Measurements from ENCODE around the gene FADS3.

The FADS3 gene

DNA sequence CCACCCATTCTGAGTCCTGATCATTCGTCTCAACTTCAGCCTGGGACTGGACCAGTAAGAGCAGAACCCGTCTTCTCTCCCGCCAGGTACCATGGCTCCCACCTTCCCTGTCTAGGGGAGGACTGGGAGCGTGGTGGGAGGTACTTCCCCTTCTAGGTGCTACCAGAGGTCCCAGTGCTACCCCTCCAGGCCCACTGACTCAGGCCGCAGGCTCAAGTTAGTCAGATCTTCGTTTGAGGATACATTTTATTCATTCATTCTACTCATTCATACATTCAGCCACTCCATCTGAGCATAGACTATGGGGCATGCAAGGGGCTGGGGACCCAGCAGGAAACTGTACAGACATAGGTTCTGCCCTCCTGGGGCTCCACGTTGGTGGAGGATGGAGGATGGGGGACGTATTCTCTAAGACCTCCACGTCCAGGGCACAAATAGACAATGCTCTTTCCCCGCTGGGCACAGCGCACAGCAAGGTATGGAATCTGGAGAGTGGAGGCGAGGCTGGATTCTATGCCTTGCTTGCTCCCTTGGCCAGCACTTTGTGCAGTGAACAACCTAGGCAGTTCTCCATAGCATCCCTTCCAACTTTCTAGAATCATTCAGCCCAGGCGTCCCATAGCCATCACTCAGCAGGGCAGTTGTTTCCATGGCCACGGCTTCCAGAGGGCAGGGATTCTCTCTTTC is 27.0 kb upstream of the FADS3 start:
- Mint-ChIP-seq H3K9me3 (no peaks in the 10 kb centered on the region), H3K27ac (peak overlapping the region; percentile 89), H3K27me3 (peaks cover 38% of the 10 kb centered on the region), H3K4me1 (peaks cover 10% of the 10 kb centered on the region), H3K36me3 (no peaks in the 10 kb centered on the region), H3K4me3 (peak overlapping the region; percentile 82)

DNA sequence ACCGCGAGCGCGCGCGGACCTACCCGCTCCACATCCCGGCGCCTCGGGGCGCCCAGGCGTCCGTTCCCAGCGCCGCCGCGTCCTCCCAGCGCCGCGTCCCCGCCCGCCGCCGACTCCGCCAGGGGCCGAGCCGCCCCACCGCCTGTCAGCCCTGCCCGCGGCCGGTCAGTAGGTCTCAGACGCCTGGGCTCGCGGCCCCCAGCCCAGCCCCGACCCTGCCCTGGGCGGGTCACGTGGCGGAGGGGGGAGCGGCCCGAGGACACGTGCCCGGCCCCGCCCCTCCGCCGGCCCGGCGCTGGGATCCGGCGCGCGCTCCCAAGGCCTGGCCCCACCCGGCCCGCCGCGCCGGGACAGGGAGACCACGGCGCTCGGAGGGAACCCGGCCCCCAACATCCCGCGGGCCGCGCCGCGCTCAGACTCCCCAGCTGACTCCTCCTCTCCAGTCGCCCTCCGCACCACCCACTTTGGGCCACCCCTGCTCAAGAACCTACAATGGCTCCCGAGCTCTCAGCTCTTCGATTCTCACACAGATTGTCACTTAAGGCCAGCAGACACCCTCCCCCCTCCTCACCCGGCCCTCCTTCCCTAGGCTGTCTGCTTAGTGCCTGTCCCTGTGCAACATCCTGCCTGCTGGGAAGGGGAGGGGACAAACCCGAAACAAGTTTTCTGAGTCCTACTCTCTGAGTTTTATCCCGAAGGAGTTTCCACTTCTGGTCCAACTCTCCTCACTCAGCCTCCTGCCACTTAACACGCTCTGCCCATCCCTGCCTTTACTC is 26.2 kb upstream of the FADS3 start, which contains the start of gene RAB3IL1:
RAB3IL1 (minus strand) TSS at position 233 of the 776 bp plus-strand sequence; CDS start at position 34, 199 bp downstream.
- Mint-ChIP-seq H3K9me3 (no peaks in the 10 kb centered on the region), H3K27ac (peak within 1 kb of the TSS; percentile 89), H3K4me3 (peak within 1 kb of the TSS; percentile 82), H3K27me3 (peaks cover 38% of the 10 kb centered on the region), H3K36me3 (no peaks in the 10 kb centered on the region), H3K4me1 (peaks cover 10% of the 10 kb centered on the region)

DNA sequence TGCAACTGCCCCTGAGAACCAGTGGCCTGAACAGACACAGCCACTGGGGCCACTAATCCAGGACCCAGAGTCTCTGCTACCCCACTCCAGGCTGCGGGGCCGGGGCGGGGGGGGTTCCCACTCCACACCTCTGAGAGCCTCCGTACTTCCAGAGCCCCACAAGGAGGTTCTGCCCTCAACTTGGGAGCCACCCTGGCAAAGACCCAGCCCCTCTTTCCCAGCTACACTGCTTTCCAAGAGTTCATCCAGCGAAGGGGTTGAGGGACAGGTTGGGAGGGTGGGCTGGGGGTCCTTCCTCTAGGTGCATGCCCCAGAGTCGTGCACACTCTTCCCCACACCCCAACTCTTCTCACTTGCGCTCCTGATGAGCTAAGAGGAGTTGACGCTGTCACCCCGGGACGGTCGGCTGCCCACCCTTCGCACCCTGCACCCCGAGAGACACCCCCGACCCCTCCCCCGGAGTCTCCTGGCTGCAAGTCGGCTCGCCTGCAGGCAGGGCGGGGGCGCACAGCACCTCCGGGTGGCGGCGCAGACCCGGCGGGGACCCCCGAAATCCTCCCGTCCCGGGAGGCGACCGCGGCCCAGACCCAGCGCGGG is 25.5 kb upstream of the FADS3 start:
- no peak overlapping the region for H3K4me3 Mint-ChIP-seq
- H3K4me1 Mint-ChIP-seq: peaks cover 10% of the 10 kb centered on the region
- H3K27me3 Mint-ChIP-seq: peaks cover 38% of the 10 kb centered on the region
- no peaks in the 10 kb centered on the region for H3K36me3 Mint-ChIP-seq
- H3K27ac Mint-ChIP-seq: no peak overlapping the region
- no peaks in the 10 kb centered on the region for H3K9me3 Mint-ChIP-seq

DNA sequence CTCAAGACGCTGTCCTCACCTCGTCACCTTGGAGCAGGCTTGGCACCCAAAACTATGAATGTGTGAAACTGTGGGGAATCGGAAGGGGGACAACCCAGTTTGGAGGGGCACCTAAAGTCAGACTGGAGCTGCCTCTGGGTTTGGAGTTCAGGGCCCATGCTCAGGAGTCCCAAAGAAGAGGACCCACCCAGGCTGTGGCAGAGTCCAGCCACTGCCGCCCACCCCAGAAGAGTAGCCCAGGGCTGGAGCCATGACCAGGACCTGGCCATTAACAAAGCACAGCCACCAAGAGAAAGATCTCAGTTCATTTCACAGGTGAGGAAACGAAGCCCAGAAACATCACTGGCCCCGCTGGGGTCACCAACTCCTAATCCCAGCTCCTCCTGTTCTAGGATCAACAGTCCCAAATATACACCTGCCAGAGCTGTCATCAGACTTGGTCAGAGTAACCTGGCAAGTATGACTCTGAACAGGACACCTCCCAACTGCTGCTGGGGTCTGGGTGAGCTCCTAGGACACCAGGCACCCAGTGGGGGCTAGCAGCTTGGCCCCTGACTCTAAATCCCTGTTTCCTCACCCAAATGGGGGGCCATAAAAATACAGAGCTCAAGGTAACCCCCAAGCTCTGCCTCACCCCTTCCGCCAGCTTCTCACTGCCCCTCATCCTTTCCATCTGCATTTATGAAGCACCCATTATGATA is 23.3 kb upstream of the FADS3 start:
- peaks cover 33% of the 10 kb centered on the region for H3K27me3 Mint-ChIP-seq
- no peak overlapping the region for H3K4me3 Mint-ChIP-seq
- H3K9me3 Mint-ChIP-seq: no peaks in the 10 kb centered on the region
- H3K36me3 Mint-ChIP-seq: no peaks in the 10 kb centered on the region
- peaks cover 10% of the 10 kb centered on the region for H3K4me1 Mint-ChIP-seq
- no peak overlapping the region for H3K27ac Mint-ChIP-seq

DNA sequence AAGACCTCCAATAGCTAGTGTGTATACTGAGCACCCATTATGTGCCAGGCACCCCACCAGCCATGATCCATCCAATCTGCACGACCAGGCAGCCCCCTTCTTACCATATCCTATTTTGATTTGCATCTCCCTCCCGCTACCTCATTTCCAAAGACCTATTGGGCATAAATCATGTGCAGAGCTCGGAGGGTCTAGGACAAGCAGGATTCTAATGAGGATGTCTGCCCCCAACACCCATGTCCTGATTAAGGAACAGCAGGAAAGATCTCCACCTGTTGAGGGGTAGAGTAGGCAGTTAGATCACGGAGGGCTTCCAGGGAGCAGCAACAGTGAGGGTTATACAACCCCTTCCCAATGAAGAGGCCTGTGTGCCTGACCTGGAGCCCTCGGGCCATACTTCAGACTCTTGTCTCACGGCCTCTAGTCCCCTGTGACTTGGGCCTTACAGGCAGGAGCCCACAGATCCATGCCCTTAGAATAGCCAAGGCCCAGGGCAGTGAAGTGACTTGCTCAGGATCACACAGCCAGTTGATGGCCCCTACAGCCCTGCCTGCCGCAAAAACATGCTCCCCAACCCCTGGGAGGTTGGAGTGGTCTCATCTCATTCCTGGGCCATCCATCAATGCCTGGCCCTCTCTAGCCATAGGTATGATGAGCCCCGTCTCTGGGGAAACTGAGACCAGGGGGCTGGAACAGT is 22.5 kb upstream of the FADS3 start:
- no peak overlapping the region for H3K4me3 Mint-ChIP-seq
- no peaks in the 10 kb centered on the region for H3K9me3 Mint-ChIP-seq
- H3K4me1 Mint-ChIP-seq: peaks cover 10% of the 10 kb centered on the region
- no peaks in the 10 kb centered on the region for H3K36me3 Mint-ChIP-seq
- H3K27ac Mint-ChIP-seq: no peak overlapping the region
- H3K27me3 Mint-ChIP-seq: peaks cover 30% of the 10 kb centered on the region

DNA sequence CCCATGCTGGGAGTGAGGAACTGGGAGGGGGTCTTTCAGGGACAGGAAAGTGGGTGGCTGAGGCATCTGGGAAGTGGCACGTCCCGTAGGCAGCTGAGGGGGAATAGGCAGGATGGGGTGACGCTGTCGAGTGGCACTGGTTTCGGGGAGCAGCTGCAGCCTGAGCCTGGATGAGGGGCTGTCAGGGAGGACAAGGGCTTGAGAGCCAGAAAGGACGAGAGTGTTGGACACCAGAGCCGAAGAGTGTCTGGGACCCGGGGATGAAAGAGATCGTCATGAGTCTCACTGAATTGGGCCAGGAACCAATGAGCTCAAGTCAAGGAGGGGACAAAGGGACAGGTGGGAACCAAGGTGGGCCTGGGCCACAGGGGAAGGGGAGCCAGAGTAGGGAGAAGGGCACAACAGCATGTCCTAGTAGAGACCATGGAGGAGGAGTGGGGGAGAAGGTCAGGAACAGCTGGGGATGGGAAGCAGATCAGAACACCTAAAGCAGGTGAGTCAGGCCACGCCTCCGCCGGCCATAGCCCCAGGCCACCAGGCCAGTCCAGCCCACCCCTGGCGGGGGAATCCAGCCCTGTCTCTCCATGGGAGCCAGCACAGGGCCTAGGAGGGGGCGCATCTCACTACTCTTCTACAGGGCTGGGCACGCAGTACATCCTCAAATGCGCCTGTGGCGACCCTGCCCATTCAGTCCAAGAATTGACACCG is 21.8 kb upstream of the FADS3 start:
- Mint-ChIP-seq H3K4me3 (no peak overlapping the region), H3K27me3 (peaks cover 23% of the 10 kb centered on the region), H3K27ac (peak overlapping the region; percentile 9)

DNA sequence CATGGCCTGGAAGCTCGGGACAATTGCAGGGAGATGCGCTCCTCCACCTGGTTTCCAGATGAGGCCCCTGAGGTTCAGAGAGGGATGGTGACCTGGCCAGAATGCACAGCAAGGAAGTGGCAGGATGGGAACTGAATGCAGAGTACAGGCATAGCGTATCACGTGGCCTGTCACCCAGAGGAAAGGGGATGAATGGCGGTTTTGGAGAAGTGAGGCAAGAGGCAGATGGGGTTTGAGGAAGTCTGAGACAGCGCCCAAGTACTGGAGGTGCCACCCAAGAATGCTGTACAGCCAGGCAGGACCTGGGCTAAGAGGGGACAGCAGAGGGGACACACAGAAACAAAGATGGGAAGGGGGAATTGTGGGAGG is 21.2 kb upstream of the FADS3 start:
- H3K36me3 Mint-ChIP-seq: no peaks in the 10 kb centered on the region
- no peaks in the 10 kb centered on the region for H3K4me1 Mint-ChIP-seq
- no peaks in the 10 kb centered on the region for H3K9me3 Mint-ChIP-seq
- H3K27ac Mint-ChIP-seq: no peak overlapping the region
- H3K27me3 Mint-ChIP-seq: peaks cover 17% of the 10 kb centered on the region
- no peak overlapping the region for H3K4me3 Mint-ChIP-seq

More for the DNA sequence above, 21.8 kb upstream of the FADS3 start:
- peaks cover 6% of the 10 kb centered on the region for H3K4me1 Mint-ChIP-seq
- H3K36me3 Mint-ChIP-seq: no peaks in the 10 kb centered on the region
- H3K9me3 Mint-ChIP-seq: no peaks in the 10 kb centered on the region

DNA sequence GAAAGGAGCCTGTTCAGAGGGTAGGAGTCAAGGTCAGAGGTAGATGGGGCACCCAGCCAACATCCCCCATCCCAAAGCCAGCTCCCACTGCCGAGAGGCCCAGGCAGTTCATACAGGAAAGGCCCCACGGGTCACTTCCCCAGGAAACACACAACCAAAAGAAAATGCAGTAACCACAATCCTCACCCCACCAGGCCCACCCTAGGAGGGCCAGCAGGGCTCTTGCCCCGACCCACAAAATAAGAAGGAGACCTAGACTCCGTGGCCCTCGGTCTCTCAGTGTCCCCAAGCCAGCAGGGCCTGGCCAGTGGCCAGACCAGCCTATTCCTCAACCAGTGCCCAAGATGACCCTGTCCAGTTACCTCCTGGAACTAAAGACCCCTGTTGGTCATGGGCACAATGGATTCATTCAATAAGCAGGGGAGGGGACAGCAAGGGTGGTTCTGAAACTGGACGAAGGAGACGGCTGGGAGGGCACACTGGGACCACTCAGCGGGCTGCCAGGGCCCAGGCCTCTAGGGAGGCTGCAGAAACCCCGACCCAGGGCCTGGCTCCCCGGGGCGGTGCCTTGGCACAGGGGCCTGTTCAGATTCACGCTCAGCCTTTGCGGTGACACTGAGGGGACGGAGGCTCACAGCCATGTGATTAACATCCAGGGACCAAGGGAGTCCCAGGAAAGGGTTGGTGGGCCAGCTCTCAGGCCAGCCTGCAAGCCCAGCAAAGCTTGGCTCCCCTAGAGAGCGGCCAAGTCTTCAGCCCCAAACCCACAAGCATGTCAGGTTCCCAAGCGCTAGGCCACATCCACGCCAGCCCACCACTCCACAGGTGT is 20.6 kb upstream of the FADS3 start:
- Mint-ChIP-seq H3K9me3 (no peaks in the 10 kb centered on the region), H3K27ac (no peak overlapping the region), H3K36me3 (no peaks in the 10 kb centered on the region), H3K4me3 (no peak overlapping the region), H3K27me3 (peaks cover 17% of the 10 kb centered on the region), H3K4me1 (no peaks in the 10 kb centered on the region)

DNA sequence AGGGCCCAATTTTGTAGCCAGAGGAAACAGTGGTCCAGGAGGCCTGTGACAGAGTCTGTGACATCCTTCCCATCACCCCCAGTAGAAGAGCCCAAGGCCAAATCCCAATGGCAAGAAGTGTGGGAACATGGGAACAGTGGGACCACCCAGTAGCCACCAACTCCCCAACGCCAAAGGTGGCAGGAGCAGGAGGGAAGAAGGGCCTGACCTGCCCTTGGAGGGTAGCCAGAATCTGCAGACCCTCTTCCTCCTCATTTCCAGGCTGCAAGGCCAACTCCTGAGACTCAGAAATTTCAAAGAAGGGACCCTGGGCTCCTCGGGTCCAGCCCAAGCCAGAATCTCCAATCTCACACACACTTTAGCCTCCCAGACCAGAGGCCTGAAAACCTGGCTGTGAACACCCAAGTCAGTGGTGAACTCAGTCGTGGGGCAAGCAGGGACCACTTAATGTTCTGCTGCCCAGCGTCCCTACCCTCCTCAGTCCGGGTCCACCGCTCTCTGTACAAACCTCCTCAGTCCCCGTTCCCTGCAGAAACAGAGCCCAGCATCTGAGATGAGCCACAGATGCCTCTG is 19.9 kb upstream of the FADS3 start:
- H3K4me3 Mint-ChIP-seq: no peak overlapping the region
- H3K9me3 Mint-ChIP-seq: no peaks in the 10 kb centered on the region
- H3K27ac Mint-ChIP-seq: no peak overlapping the region
- H3K4me1 Mint-ChIP-seq: no peaks in the 10 kb centered on the region
- H3K27me3 Mint-ChIP-seq: peaks cover 15% of the 10 kb centered on the region
- no peaks in the 10 kb centered on the region for H3K36me3 Mint-ChIP-seq

DNA sequence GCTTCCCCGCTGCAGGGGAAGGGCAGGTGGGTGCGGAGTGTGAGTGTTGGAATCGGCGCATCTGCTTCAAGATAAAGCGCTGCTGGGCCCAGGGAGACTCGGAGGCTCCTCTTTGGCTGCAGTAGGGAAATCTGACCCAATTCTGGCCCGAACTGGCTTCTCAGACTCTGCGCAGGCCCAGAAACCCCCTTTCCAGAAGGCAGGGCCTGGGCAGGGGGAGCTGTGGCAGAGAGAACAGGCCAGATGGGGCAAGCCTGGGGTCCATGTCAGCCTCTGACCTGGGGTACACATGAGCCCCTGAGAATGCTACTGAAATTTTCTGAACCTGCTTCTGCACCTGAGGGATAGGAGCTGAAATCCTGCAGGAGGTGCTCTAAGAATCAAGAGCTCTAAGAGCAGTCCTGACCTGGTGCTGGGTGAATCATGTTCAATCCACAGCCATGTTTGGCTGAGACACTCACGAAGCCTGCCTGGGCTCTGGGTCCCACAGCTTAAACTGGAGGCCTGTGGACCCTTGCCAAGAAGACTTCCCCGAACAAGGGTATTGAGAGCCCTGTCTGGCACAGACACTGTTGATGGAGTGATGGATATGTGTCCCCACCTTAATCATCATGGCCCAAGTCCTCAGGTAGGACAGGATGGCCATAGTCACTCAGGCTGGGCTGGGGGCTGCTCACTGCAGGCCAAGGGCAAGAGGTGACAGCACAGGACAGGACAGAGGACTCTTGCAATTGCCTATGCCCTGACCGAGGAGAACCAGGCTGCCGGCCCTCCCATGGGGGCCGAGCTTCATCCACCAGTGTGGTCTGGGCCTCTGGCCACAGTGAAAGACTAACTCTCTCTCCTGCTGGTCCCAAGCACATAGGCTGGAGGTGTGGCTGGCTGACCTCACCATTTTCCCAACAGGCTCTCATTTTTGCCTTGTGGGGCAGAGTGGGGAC is 19.1 kb upstream of the FADS3 start:
- no peaks in the 10 kb centered on the region for H3K4me1 Mint-ChIP-seq
- H3K27me3 Mint-ChIP-seq: peaks cover 13% of the 10 kb centered on the region
- H3K4me3 Mint-ChIP-seq: no peak overlapping the region
- H3K9me3 Mint-ChIP-seq: no peaks in the 10 kb centered on the region
- no peak overlapping the region for H3K27ac Mint-ChIP-seq
- H3K36me3 Mint-ChIP-seq: no peaks in the 10 kb centered on the region

DNA sequence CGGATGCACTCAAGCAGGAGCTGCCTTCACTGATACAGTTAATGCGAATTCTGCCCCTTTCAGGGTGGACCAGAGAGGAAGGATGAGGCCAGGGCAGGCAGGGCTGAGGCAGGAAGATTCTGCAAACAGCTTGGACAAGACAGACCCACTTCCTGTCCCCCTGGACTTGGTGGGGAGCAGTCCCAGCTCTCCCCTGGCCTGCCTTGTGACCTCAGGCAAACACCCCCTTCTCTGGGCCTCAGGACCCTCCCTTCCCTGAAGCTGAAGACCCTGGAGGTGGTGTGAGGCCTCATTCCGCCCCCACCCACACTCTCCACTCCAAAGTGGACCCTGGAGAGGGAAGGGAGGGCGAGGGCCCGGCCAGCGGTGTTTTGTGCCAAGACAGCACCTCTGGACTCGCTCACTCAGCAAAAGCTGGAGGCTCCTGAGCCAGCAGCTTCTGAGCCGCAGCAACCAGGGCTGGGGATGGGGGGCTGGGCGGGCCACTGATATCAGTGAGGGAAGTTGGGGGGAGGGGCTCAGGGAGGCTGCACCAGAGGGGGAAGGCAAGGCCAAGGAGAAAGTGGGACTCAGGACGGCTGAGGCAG is 17.5 kb upstream of the FADS3 start:
- Mint-ChIP-seq H3K4me1 (no peaks in the 10 kb centered on the region), H3K36me3 (no peaks in the 10 kb centered on the region), H3K27ac (no peak overlapping the region), H3K27me3 (no peaks in the 10 kb centered on the region), H3K9me3 (no peaks in the 10 kb centered on the region), H3K4me3 (no peak overlapping the region)

DNA sequence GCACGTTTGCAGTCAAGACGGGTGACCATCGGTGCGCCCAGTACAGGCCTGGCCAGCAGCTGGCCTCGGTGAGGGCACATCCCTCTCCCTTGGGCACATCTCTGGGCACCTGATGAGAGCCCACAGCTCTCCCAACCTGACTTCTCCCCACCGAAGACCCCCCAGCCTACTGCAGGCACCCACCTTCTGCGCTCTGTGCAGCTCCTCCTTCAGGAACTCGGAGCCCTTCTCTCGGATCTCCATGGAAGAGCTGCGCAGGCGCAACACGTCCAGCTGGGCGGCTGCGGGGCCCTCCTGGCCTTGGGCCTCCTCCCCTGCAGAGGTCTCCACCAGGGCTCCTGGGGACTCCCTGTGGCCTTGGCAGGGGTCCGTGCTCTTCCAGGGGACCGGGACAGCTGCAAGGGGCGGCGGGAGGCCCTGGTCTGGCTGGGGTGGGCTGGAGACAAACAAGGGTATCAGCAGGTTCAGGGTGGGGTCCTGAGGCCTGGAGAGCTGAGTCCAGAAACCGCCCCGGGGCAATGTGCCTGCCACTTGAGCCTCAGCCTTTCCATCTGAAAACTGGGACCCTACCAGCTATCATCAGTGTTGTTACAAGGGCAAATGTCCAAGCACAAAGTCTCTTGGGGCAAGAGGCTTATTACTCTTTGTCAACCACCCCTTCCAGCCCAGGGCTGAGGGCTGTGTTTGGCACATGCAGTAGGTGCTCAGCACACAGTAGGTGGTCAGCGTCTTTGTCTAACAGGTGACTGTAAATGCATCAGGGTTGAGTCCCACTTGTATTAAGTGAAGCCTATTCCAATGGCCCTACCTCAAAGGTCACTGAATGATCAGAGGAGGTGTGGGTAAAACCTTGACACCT is 16.8 kb upstream of the FADS3 start:
- Mint-ChIP-seq H3K27me3 (no peaks in the 10 kb centered on the region), H3K27ac (no peak overlapping the region), H3K4me1 (no peaks in the 10 kb centered on the region)

More for the DNA sequence above, 16.8 kb upstream of the FADS3 start:
- H3K36me3 Mint-ChIP-seq: no peaks in the 10 kb centered on the region
- no peaks in the 10 kb centered on the region for H3K9me3 Mint-ChIP-seq
- no peak overlapping the region for H3K4me3 Mint-ChIP-seq
